Measurements from ENCODE around the gene SLC9A8.
"Not testable (repeated sequence)": the region's sequence is repeated elsewhere in the genome, so short reads cannot be mapped to it uniquely, and the experiment has no call there.

The SLC9A8 gene, protein sequence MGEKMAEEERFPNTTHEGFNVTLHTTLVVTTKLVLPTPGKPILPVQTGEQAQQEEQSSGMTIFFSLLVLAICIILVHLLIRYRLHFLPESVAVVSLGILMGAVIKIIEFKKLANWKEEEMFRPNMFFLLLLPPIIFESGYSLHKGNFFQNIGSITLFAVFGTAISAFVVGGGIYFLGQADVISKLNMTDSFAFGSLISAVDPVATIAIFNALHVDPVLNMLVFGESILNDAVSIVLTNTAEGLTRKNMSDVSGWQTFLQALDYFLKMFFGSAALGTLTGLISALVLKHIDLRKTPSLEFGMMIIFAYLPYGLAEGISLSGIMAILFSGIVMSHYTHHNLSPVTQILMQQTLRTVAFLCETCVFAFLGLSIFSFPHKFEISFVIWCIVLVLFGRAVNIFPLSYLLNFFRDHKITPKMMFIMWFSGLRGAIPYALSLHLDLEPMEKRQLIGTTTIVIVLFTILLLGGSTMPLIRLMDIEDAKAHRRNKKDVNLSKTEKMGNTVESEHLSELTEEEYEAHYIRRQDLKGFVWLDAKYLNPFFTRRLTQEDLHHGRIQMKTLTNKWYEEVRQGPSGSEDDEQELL

DNA sequence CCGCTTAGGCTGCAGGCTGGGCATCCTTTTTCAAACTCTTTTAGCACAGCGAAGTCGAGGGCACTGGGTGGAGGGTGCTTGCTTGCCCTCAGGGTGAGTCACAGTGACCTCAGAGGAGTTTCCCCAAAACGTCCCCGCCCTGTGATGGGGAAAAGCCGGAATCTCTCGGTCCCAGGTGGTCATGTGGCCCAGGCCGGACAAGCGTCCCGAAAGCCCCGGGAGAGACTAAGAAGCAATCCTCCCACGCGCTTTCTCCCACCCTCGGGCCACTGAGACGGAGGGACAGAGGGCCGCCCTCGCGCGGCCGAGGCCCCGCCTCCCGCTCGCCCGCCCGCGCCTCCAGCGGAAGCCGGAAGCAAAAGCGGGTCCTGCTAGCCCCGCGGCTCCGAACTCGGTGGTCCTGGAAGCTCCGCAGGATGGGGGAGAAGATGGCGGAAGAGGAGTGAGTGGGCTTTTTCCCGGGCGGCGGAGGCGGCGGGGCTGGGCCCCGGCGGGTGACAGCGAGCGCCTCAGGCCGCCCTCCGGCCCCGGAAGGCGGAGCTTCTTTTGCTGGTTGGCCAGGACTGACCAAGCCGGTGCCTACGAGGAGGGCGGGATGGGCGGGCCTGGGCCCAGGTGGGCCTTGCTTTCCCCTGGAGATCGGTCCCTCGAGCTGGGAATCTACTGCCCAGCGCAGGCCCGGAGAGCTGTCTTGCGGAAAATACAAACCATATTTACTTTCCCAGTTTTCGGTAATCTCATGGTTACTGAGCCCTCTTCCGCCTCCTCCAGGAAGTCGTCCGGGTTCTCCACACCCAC is at the start of gene SLC9A8:
Gene SLC9A8, plus strand, starts transcription at position 322 of the 798 bp plus-strand sequence. Its CDS starts 95 bp downstream, at position 417.
- peaks cover 35% of the 10 kb centered on the region for H3K4me1 Mint-ChIP-seq
- H3K9me3 Mint-ChIP-seq: no peaks in the 10 kb centered on the region

DNA sequence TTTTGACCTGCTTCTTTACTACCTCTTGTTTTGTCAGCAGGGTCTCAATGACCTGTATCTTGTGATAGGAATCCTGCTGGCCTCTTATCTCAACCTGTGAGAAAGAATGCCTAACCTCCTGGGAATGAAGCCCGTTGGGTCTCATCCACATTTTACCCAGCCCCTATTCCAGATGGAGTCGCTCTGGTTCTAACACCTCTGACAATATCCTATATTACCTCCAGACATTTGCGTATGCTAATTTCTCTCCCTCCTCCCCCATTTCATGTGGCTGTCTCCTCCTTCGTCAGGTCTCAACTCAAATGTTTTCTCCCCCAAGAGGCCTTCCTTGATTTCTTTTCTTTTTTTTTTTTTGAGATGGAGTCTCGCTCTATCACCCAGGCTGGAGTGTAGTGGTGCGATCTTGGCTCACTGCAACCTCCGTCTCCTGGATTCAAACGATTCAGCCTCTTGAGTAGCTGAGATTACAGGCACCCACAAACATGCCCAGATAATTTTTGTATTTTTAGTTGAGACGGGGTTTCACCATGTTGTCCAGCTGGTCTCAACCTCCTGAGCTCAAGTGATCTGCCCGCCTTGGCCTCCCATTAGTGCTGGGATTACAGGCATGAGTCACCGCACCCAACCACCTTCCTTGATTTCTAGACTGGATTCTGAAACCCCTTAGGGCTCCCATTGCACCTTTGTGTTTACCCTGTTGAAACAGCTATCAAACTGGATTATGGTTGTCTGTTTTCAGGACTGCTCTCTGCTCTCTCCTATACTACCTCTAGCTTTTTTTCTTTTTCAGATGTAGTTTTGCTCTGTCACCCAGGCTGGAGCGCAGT is 49.5 kb upstream of the SLC9A8 start:
- Mint-ChIP-seq H3K27ac (no peak overlapping the region), H3K4me3 (no peak overlapping the region), H3K27me3 (peaks cover 95% of the 10 kb centered on the region), H3K9me3 (no peaks in the 10 kb centered on the region), H3K4me1 (peaks cover 11% of the 10 kb centered on the region)
- DNase-seq (no peak), ATAC-seq (no peak)

More for the DNA sequence above, at the start of gene SLC9A8:
- peak within 1 kb of the TSS; percentile 92 to 98 for H3K4me3 Mint-ChIP-seq
- ATAC-seq (peak; percentile 96), DNase-seq (peak; percentile 85 to 94)
- H3K27ac Mint-ChIP-seq: peak within 1 kb of the TSS; percentile 62 to 97
- no peaks in the 10 kb centered on the region for H3K27me3 Mint-ChIP-seq

DNA sequence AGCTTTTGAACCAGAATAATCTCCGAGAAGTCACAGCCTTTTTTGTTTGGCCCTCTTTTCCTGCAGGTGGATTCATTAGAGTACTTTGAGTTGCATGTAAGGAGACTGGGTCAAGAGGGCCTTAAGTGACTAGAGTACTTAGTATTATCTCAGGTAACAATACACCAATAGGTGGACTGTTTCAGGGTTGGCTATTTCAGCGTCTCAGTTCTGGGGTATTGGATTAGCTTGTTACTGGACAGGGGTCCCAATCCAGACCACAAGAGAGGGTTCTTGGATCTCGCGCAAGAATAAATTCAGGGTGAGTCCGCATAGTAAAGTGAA is 47.3 kb upstream of the SLC9A8 start:
- DNase-seq: no peak
- Mint-ChIP-seq H3K4me3 (no peak overlapping the region), H3K9me3 (no peaks in the 10 kb centered on the region), H3K27me3 (peaks cover 97% of the 10 kb centered on the region), H3K27ac (no peak overlapping the region), H3K4me1 (peaks cover 22% of the 10 kb centered on the region)
- no peak for ATAC-seq

DNA sequence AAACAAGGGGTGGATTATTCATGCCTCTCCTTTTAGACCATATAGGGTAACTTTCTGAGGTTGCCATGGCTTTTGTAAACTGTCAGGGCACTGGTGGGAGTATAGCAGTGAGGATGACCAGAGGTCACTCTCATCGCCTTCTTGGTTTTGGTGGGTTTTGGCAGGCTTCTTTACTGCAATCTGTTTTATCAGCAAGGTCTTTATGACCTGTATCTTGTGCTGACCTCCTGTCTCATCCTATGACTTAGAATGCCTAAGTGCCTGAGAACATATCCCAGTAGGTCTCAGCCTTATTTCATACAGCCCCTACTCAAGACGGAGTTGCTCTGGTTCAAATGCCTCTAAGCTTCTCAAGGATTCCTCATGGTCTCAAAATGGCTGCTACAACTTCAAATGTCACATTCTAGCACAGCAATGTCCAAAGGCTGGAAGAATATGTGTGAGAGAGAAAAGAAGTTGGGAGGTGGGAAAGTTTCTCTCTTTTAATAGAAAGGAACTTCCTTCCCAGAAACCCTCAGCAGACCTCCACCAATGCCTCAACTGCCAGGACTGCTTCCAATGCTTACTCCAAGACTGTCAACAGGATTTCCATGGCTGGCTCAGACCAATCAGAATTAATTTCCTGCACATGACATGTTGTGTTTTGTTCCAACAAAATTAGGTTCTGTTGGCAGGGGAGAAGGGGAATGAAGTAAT is 46.6 kb upstream of the SLC9A8 start:
- Mint-ChIP-seq H3K9me3 (no peaks in the 10 kb centered on the region), H3K27ac (no peak overlapping the region), H3K27me3 (peaks cover 97% of the 10 kb centered on the region), H3K4me1 (peaks cover 22% of the 10 kb centered on the region), H3K4me3 (no peak overlapping the region)
- no peak for DNase-seq
- ATAC-seq: no peak

DNA sequence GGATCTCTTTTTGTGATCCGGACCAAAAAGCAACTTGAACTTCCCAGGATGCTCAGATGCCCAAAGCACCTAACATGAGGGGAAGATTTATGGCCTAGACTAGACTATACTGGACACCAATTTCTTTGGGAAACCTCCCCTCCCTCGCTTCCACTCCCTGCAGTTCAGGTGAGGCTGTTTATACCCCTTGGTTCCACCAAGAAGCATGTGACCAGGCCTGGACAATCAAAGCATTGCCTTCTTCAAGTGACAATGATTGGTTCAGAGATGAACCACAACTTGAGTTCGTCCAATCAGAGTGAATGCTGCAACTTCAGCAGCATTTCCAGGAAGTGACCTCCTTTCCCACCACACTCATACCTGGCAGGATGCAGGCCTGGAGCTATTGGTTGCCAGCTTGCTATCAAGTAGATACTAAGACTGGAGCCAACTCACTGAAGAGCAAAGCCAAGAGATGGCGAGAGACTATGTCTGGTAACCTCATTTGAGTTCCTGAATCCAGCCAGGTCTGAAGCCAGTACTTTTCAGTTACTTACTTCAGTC is 45.6 kb upstream of the SLC9A8 start:
- Mint-ChIP-seq H3K27ac (no peak overlapping the region), H3K9me3 (no peaks in the 10 kb centered on the region), H3K27me3 (peaks cover 97% of the 10 kb centered on the region), H3K4me1 (peaks cover 22% of the 10 kb centered on the region), H3K4me3 (no peak overlapping the region)
- DNase-seq (no peak), ATAC-seq (no peak)

DNA sequence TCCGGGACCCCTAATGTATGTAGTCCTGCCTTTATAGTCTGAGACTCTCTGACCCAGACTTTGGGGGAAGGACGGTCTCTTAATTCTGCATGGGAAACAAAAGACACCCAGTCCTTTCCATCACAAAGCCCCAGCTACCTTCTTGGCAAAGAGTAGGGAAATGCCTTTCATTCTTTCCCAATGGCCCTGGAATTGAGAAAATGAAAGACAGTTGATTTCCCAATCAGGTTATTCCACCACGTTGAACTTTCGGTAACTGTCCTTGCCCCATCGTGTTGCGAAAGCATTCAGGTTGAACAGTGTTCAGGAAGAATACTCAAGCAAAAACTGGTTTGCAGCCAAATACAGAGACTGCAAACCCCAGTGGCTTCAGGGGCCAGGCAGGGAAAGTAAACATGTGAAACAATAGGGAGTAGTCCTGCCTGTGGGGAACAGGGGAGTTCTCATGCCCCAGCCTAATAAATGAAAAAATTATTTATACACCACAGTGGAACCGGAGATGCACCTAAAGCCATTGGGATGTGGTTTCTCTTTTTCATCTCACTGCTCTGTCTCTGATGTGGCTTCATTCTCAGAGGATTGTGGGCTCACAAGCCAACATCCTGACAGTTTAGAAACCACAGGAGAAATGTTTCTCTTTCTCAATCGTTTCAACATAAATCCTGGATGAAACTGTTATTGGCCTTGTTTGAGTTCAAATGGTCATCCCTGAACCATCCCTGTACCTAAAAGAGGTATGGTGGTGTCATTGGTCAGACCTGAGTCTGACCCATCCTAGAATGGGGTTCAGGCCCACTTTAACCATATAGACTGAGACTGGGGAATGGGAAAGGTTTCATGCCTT is 44.2 kb upstream of the SLC9A8 start:
- Mint-ChIP-seq H3K9me3 (no peaks in the 10 kb centered on the region), H3K27ac (peak overlapping the region in 1 of 2 donors; percentile 19), H3K27me3 (peaks cover 90% of the 10 kb centered on the region), H3K4me3 (peak overlapping the region; percentile 29 to 44), H3K4me1 (peaks cover 22% of the 10 kb centered on the region)
- ATAC-seq (peak; percentile 93), DNase-seq (peak; percentile 19 to 43)

DNA sequence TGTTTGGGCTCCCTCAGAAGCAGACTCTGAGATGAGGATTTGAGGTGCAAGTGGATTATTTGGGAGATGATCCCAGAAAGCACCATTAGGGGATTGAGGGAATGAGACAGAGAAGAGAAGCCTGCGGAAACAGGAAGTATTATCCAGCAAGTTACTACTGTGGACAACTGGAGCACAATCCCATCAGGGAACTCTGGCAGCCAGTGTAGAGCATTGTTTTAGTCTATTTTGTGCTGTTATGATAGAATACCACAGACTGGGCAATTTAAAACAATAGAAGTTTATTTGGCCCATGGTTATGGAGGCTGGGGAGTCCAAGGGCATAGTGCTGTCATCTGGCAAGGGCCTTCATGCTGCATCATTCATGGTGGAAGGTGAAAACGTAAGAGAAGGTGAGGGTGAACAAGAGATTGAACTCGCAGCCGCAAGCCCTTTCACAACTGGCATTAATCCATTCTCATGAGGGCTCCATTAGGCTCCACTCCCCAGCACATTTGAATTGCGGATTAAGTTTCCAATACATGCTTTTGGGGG is 43.5 kb upstream of the SLC9A8 start:
- ATAC-seq (no peak), DNase-seq (no peak)
- no peaks in the 10 kb centered on the region for H3K9me3 Mint-ChIP-seq
- no peak overlapping the region for H3K27ac Mint-ChIP-seq
- no peak overlapping the region for H3K4me3 Mint-ChIP-seq
- H3K4me1 Mint-ChIP-seq: peaks cover 22% of the 10 kb centered on the region
- peaks cover 83% of the 10 kb centered on the region for H3K27me3 Mint-ChIP-seq

DNA sequence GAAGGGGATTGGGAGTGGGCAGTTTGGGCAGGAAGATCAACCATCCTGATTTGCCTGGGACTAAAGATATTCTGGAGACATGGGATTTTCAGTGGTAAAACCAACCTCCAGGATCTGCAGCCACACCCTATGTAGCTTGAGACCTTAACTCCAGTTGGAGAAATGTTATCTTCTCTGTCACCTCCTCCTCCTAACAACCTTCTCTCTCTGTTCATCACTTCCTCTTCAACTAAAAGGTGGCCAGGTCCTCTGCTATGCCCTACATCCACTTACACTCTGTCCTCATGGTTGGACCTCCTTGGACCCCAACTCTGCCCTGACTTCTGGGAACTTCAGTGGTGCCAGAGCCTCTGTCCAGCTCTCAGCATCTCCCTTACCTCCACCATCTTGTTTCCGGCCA is 42.0 kb upstream of the SLC9A8 start:
- H3K27me3 Mint-ChIP-seq: peaks cover 78% of the 10 kb centered on the region
- H3K9me3 Mint-ChIP-seq: no peaks in the 10 kb centered on the region
- no peak overlapping the region for H3K4me3 Mint-ChIP-seq
- ATAC-seq: no peak
- no peak overlapping the region for H3K27ac Mint-ChIP-seq
- peaks cover 35% of the 10 kb centered on the region for H3K4me1 Mint-ChIP-seq
- DNase-seq: no peak

DNA sequence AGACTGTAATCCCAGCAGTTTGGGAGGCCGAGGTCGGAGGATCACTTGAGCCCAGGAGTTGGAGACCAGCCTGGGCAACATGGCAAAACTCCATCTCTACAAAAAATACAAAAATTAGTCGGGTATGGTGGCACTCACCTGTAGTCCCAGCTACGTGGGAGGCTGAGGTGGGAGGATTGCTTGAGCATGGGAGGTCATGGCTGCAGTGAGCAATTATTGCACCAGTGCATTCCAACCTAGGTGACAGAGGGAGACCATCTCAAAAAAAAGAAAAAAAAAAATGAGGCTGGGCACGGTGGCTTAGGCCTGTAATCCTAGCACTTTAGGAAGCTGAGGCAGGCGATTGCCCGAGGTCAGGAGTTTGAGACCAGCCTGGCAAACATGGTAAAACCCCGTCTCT is 38.4 kb upstream of the SLC9A8 start:
- not testable (repeated sequence) for H3K27ac Mint-ChIP-seq, DNase-seq, ATAC-seq, H3K9me3 Mint-ChIP-seq, H3K4me3 Mint-ChIP-seq
- Mint-ChIP-seq H3K27me3 (peaks cover 52% of the 10 kb centered on the region), H3K4me1 (peaks cover 32% of the 10 kb centered on the region)

DNA sequence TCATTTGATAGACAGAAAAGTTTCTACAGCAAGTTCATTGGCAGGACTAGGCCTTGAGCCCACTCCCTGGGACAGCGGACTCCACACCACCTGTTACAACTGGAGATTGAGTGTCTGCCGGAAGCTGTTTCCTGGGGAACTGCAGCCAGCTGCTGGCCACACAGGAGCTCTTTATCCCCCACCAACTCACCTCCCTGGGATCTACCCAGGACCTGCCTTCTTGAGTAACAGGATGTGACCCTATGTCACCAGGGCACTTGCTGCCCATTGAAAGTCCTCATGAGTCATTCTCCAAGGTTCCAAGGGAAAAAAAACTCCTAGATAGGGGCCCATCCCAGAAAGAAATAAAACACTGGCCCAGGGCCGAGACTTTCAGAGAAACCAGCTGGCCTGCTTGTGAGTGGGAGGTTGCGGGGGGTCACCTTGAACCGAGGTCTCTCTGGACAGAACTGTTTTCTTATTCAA is 37.4 kb upstream of the SLC9A8 start:
- ATAC-seq: no peak
- Mint-ChIP-seq H3K27ac (no peak overlapping the region), H3K4me3 (no peak overlapping the region), H3K9me3 (no peaks in the 10 kb centered on the region), H3K27me3 (peaks cover 42% of the 10 kb centered on the region), H3K4me1 (peaks cover 32% of the 10 kb centered on the region)
- DNase-seq: no peak

DNA sequence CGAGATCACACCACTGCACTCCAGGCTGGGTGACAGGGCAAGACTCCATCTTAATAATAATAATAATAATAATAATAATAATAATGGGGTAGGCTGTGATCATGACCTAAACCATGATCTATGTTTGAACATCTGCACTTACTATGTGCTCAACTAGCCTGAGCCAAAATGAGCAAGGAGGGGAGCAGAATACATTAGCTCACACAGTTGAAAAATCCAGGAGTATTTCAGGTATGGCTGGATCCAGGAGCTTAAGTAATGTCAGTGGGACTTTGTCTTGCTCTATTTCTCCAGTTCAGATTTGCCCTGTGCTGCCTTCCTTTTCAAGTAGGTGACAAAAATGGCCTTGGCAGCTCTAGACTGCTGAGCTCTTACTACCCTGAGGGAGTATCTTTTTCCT is 32.7 kb upstream of the SLC9A8 start:
- ATAC-seq (no peak), DNase-seq (no peak)
- no peak overlapping the region for H3K4me3 Mint-ChIP-seq
- H3K9me3 Mint-ChIP-seq: no peaks in the 10 kb centered on the region
- peaks cover 25% of the 10 kb centered on the region for H3K4me1 Mint-ChIP-seq
- H3K27ac Mint-ChIP-seq: no peak overlapping the region
- H3K27me3 Mint-ChIP-seq: peaks cover 20% of the 10 kb centered on the region

DNA sequence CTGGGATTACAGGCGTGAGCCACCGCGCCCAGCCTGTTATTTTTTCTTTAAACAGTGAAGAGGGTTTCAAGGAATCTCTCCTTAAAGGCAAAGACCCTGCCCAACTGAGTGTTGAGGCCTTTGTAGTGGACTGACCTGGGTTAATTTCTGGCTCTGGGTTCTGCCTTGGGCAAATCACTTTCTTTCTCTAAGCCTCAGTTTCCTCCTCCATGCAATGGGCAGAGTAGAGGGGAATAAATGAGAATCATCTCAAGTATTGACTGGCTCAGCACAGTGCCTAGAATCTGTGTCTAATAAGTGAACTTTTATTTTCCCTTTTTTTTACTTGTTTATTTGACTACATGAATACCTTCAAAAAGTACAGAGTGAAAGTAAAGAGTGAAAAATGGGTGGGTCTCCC is 31.0 kb upstream of the SLC9A8 start:
- Mint-ChIP-seq H3K27me3 (peaks cover 34% of the 10 kb centered on the region), H3K4me1 (peaks cover 16% of the 10 kb centered on the region), H3K9me3 (no peaks in the 10 kb centered on the region), H3K27ac (no peak overlapping the region), H3K4me3 (no peak overlapping the region)
- ATAC-seq (no peak), DNase-seq (no peak)

DNA sequence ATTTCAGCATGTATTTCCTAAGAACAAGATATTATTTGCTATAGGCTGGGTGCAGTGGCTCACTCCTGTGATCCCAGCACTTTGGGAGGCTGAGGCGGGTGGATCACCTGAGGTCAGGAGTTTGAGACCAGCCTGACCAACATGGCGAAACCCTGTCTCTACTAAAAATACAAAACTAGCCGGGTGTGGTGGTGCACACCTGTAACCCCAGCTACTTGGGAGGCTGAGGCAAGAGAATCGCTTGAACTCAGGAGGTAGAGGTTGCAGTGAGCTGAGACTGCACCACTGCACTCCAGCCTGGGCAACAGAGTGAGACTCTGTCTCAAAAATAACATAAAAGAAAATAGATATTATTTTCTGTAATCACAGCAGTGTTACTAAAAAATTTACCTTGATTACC is 30.2 kb upstream of the SLC9A8 start:
- not testable (repeated sequence) for H3K9me3 Mint-ChIP-seq, DNase-seq, H3K4me3 Mint-ChIP-seq, H3K27ac Mint-ChIP-seq, H3K4me1 Mint-ChIP-seq, ATAC-seq
- peaks cover 42% of the 10 kb centered on the region for H3K27me3 Mint-ChIP-seq
